K562 (cell line): ENCODE results near the gene RNU6-1. TPM values are rescaled to one million over a fixed set of nuclear protein-coding genes. Genes with fewer than 3 reads are reported as not detected.

Experiments used
- ARID4B ChIP-seq: sonication (generic); formaldehyde crosslinking; IDR thresholded peaks from 2 replicates; pipeline ENCODE4 v1.8.0; 2022; ENCODE audit warnings: mild to moderate bottlenecking, missing genetic modification reagents
- COPS2 ChIP-seq: fragments of 450-650 bp; conservative IDR thresholded peaks from 2 replicates; pipeline ENCODE4 v1.6.1; 2016; ENCODE audit warnings: mild to moderate bottlenecking, moderate library complexity
- CREM ChIP-seq: IDR thresholded peaks from 2 replicates; pipeline ENCODE4 v1.6.1; 2014; ENCODE audit warnings: antibody characterized with exemption, low read depth
- FOXA3 ChIP-seq, 2 experiments: fragments of 450-650 bp in 1 of 2; sonication (generic) in 1 of 2; formaldehyde crosslinking; IDR thresholded peaks in 1 of 2; conservative IDR thresholded peaks in 1 of 2; 2 replicates each; pipeline versions ENCODE4 v1.4.0 to v1.8.0; 2020 to 2022; ENCODE audit warnings: mild to moderate bottlenecking in 2 of 2, missing genetic modification reagents in 1 of 2
- HINFP ChIP-seq: fragments of 450-650 bp; conservative IDR thresholded peaks from 2 replicates; pipeline ENCODE4 v1.6.1; 2016; ENCODE audit warnings: missing genetic modification characterization, low read depth, mild to moderate bottlenecking, control low read depth, missing compliant biosample characterization
- IFI16 ChIP-seq: fragments of 250-450 bp; sonication (Bioruptor Pico); IDR thresholded peaks from 2 replicates; pipeline ENCODE4 v2.1.2; 2022; ENCODE audit warnings: mild to moderate bottlenecking, inconsistent platforms
- NCOA1 ChIP-seq: fragments of 450-650 bp; IDR thresholded peaks from 2 replicates; pipeline ENCODE4 v1.6.1; 2016; ENCODE audit warnings: low read depth
- NCOA4 ChIP-seq: fragments of 450-650 bp; IDR thresholded peaks from 2 replicates; pipeline ENCODE4 v1.6.1; 2018; ENCODE audit warnings: mild to moderate bottlenecking; ENCODE audit not compliant: partially characterized antibody
- NFIX ChIP-seq: fragments of 250-450 bp; sonication (Bioruptor Pico); IDR thresholded peaks from 2 replicates; pipeline ENCODE4 v1.4.0; 2020; ENCODE audit warnings: low read depth, mild to moderate bottlenecking, moderate library complexity
- NFYB ChIP-seq: IDR thresholded peaks from 2 replicates; pipeline ENCODE4 v1.6.1; 2011; ENCODE audit warnings: mild to moderate bottlenecking, moderate library complexity; ENCODE audit not compliant: insufficient read length; ENCODE audit errors: extremely low read depth
- NR0B1 ChIP-seq: fragments of 450-650 bp; IDR thresholded peaks from one replicate; pipeline ENCODE4 v1.6.1; 2018; ENCODE audit warnings: mild to moderate bottlenecking, moderate library complexity; ENCODE audit not compliant: partially characterized antibody
- RBM39 ChIP-seq: fragments of 200-400 bp; formaldehyde crosslinking; optimal IDR thresholded peaks from 2 replicates; pipeline ENCODE3; 2018; ENCODE audit warnings: low read depth, low read length
- RNF2 ChIP-seq: sonication (generic); IDR thresholded peaks from 2 replicates; pipeline ENCODE4 v1.6.1; 2016
- RUNX1 ChIP-seq: sonication (generic); IDR thresholded peaks from 2 replicates; pipeline ENCODE4 v1.6.1; 2016; ENCODE audit warnings: antibody characterized with exemption, low read depth
- SETDB1 ChIP-seq: IDR thresholded peaks from one replicate; pipeline ENCODE4 v1.6.1; 2012; ENCODE audit warnings: low read length, control low read depth, inconsistent platforms
- SIRT6 ChIP-seq: IDR thresholded peaks from one replicate; pipeline ENCODE4 v1.6.1; 2012; ENCODE audit warnings: low read depth, mild to moderate bottlenecking, control low read depth, inconsistent platforms, low read length, moderate library complexity
- SMARCC2 ChIP-seq: fragments of 450-650 bp; IDR thresholded peaks from 2 replicates; pipeline ENCODE4 v1.6.1; 2017; ENCODE audit warnings: antibody characterized with exemption, moderate library complexity, mild to moderate bottlenecking, low read depth
- SP2 ChIP-seq: IDR thresholded peaks from 2 replicates; pipeline ENCODE4 v1.6.1; 2011; ENCODE audit warnings: mild to moderate bottlenecking, low read depth, low read length, moderate library complexity; ENCODE audit not compliant: poor library complexity, severe bottlenecking; ENCODE audit errors: extremely low read depth
- SUPT5H ChIP-seq: fragments of 450-650 bp; IDR thresholded peaks from 2 replicates; pipeline ENCODE4 v1.6.1; 2016
- ZBTB8A ChIP-seq: fragments of 450-650 bp; IDR thresholded peaks from 2 replicates; pipeline ENCODE4 v1.6.1; 2018; ENCODE audit warnings: mild to moderate bottlenecking, moderate library complexity; ENCODE audit not compliant: partially characterized antibody
- ZNF121 ChIP-seq: sonication (generic); formaldehyde crosslinking; conservative IDR thresholded peaks from 2 replicates; pipeline ENCODE4 v1.8.0; 2022; ENCODE audit warnings: missing genetic modification reagents
- ZNF253 ChIP-seq: fragments of 250-450 bp; sonication (Bioruptor Pico); conservative IDR thresholded peaks from 2 replicates; pipeline ENCODE4 v1.6.1; 2021; ENCODE audit warnings: mild to moderate bottlenecking
- ZNF644 ChIP-seq: fragments of 200-800 bp; sonication (Bioruptor generic); IDR thresholded peaks from 2 replicates; pipeline ENCODE4 v1.6.1; 2016; ENCODE audit warnings: low read depth, missing genetic modification characterization, missing compliant biosample characterization
- polyA plus RNA-seq, 8 experiments: library from polyadenylated mRNA; depleted of rRNA in 4 of 8; stranded (reverse) in 5 of 8; unstranded in 3 of 8; fragments of >200 nt; fragmentation: Nextera tagmentation in 2 of 8; fragmentation: Illumina TruSeq in 1 of 8; extraction: Ambion mirVana in 2 of 8; extraction: Trizol in 1 of 8; gene quantifications; 2 replicates each; pipeline versions ENCODE4 v1.2.1 to v1.2.3, GENCODE V29; 2011 to 2014; ENCODE audit warnings: inconsistent platforms in 1 of 8, missing spikeins in 1 of 8
- total RNA-seq, 7 experiments: library from RNA; depleted of rRNA in 6 of 7; stranded (reverse); fragments of >200 nt in 6 of 7; fragmentation: Illumina TruSeq in 2 of 7; extraction: Trizol in 2 of 7; gene quantifications; 2 replicates each; pipeline versions ENCODE4 v1.2.1 to v1.2.3, GENCODE V29; 2011 to 2021; ENCODE audit warnings: low replicate concordance in 1 of 7

The RNU6-1 gene
- total and polyA plus RNA-seq, 9 of the 15 experiments (the other 6 are each of a cell fraction or from before 2014, with no cell fraction given): not detected

DNA sequence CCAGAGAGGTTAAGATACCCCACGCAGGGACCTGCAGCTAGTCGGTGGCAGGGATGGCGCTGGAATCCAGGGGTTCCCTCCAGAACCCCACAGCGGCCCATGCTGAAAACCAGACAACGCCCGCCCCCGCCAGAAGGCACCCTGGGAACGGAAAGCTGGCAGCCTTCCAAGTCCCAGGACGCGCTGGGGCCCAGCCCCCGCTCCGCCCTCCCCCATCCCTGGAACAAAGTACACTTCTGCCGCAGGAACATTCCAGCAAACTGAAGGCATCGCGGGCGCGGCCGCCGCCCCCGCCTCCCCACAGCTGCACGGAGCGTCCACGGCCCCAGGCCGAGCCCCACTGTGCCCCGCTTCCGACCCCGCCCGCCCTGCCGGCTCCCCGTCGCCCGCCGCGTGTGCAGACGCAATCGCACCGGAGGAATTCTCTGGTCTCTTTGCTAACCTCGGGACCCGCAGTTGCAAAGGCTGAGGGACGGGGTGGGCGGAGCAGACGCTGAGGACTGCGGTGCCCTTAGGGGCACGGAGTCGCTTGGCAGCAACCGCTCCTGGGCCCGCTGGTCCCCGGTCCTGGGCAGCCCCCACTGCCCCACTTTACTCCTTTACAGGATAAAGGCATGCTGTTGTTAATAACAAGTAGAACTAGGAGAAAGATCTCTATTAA, 44.8 kb upstream of the RNU6-1 start (continued):
- TF ChIP-seq ARID4B (CRISPR knock-in tag): no peak
- peak; percentile 87 for TF ChIP-seq NFIX
- TF ChIP-seq ZNF121 (CRISPR knock-in tag): no peak
- TF ChIP-seq ZNF644 (tag): peak; percentile 59; the same call in 1 of the 2 replicates
- no peak for TF ChIP-seq SP2
- TF ChIP-seq NCOA4: no peak
- TF ChIP-seq CREM: peak; percentile 54
- TF ChIP-seq SETDB1: no peak
- TF ChIP-seq FOXA3 (CRISPR knock-in tag; conservative IDR thresholded peaks at IDR 0.05 in 1 of 2, IDR thresholded peaks at IDR 0.05 in 1 of 2): no peak
- TF ChIP-seq RUNX1: no peak
- no peak for TF ChIP-seq NCOA1
- TF ChIP-seq SMARCC2: no peak
- TF ChIP-seq ZBTB8A: no peak
- TF ChIP-seq SUPT5H: peak; percentile 47; the same call in 1 of the 2 replicates
- TF ChIP-seq HINFP (tag): no peak
- no peak for TF ChIP-seq NFYB
- no peak for TF ChIP-seq RBM39
- TF ChIP-seq NR0B1: no peak
- no peak for TF ChIP-seq ZNF253
- TF ChIP-seq RNF2: peak; percentile 92
- no peak for TF ChIP-seq COPS2
- TF ChIP-seq SIRT6: no peak
- TF ChIP-seq IFI16 (CRISPR knock-in tag): no peak
